ENCODE results near the gene BEST2. TPM values are rescaled to one million over a fixed set of nuclear protein-coding genes. Genes with fewer than 3 reads are reported as not detected.

The BEST2 gene
- total RNA-seq, 1 experiment from 2014 or later: 0.10 TPM

GRCh38 chr19:12715929-12716328, 35.7 kb upstream of the BEST2 start:
- DNase-seq (ENCODE audit: low read depth, low spot score): no peak
- H3K79me2 ChIP-seq (ENCODE audit: insufficient read depth, low read length): peaks cover 68% of the 10 kb centered on the region
- no peak for TF ChIP-seq ZNF274 (IDR thresholded peaks at IDR 0.05; ENCODE audit: low read depth, low read length)
- TF ChIP-seq EZH2 (IDR thresholded peaks at IDR 0.05): no peak
- TF ChIP-seq SRF (IDR thresholded peaks at IDR 0.05; ENCODE audit: low read depth): no peak
- no peak for TF ChIP-seq ZFX (IDR thresholded peaks at IDR 0.05)
- no peak for TF ChIP-seq ATF3 (IDR thresholded peaks at IDR 0.05)
- TF ChIP-seq SIN3A (IDR thresholded peaks at IDR 0.05; ENCODE audit: low read depth): no peak
- no peak for TF ChIP-seq RAD21 (IDR thresholded peaks at IDR 0.05; ENCODE audit: low read depth)
- no peak for TF ChIP-seq JUND (IDR thresholded peaks at IDR 0.05)
- no peak for TF ChIP-seq POLR2A (IDR thresholded peaks at IDR 0.05; ENCODE audit: borderline replicate concordance, extremely low read depth, insufficient read depth, insufficient read length)
- TF ChIP-seq CTCF (IDR thresholded peaks at IDR 0.05 in 2 of 3, conservative IDR thresholded peaks at IDR 0.05 in 1 of 3; ENCODE audit: borderline replicate concordance in 1 of 3, insufficient read depth in 1 of 3, low read depth in 2 of 3, low read length in 2 of 3): no peak
- TF ChIP-seq POLR2AphosphoS5 (IDR thresholded peaks at IDR 0.05; ENCODE audit: low read depth, low read length): no peak
- H3K9me3 ChIP-seq (ENCODE audit: control insufficient read depth in 1 of 2, insufficient read depth in 1 of 2, low read depth in 1 of 2, low read length in 2 of 2): no peaks in the 10 kb centered on the region
- H3K9ac ChIP-seq (ENCODE audit: low read length): no peak overlapping the region
- BruUV-seq (replicated peaks): no TSS peak
- H3K4me2 ChIP-seq (ENCODE audit: low read length): no peak overlapping the region
- CTCF ChIA-PET: interaction anchor here (0.6 to 2.1 kb wide), 3 partner anchors 39 to 50 kb away, joined by 3 to 11 read pairs (median 4); no protein-coding TSS in a partner anchor
- H3K9me2 ChIP-seq (ENCODE audit: insufficient read depth): no peaks in the 10 kb centered on the region
- H2AFZ ChIP-seq (ENCODE audit: low read depth, low read length, poor library complexity, severe bottlenecking): no peak overlapping the region
- peaks cover 37 to 59% of the 10 kb centered on the region in 2 experiments for H3K36me3 ChIP-seq (ENCODE audit: control insufficient read depth in 1 of 2, insufficient read depth in 2 of 2, low read length in 2 of 2)
- RAD21 ChIA-PET (ENCODE audit: low non-redundant PET in 1 of 2, low total read pairs in 2 of 2, uncharacterized antibody in 2 of 2, unreplicated experiment in 2 of 2): no interaction called here
- intact Hi-C loops (cut with micrococcal nuclease): loop anchor here (5.0 kb wide), 1 partner anchor 121 kb away; the partner anchor contains the start of gene MAST1
- H3K4me1 ChIP-seq (ENCODE audit: control insufficient read depth in 1 of 2, insufficient read depth in 2 of 2, low read length in 2 of 2): peaks cover 0 to 13% of the 10 kb centered on the region in 2 experiments; a peak in 2 of 4 replicates
- ATAC-seq: no peak
- H4K20me1 ChIP-seq (ENCODE audit: insufficient read depth): no peaks in the 10 kb centered on the region
- no peaks in the 10 kb centered on the region for H3K27me3 ChIP-seq (ENCODE audit: insufficient read depth, low read length)
- POLR2A ChIA-PET: no interaction called here
- no peak overlapping the region for H3K4me3 ChIP-seq (replicated peaks in 1 of 2; ENCODE audit: low read depth in 1 of 2, low read length in 2 of 2)
- H3K27ac ChIP-seq (ENCODE audit: low read depth, low read length): no peak overlapping the region

Measured in HCT116 (cell line).